K562 (cell line): ENCODE results near the gene FBXW9.

Source experiments
- NFRKB ChIP-seq: fragments of 450-650 bp; IDR thresholded peaks from 2 replicates; pipeline ENCODE4 v1.6.1; 2016; ENCODE audit warnings: low read depth
- YY1 ChIP-seq, 3 experiments: IDR thresholded peaks; 2 replicates each; pipeline ENCODE4 v1.6.1; 2011; ENCODE audit warnings: low read length in 2 of 3, mild to moderate bottlenecking in 2 of 3, moderate library complexity in 2 of 3, borderline replicate concordance in 1 of 3, control low read depth in 1 of 3, low read depth in 1 of 3; ENCODE audit not compliant: insufficient read depth in 3 of 3, insufficient replicate concordance in 2 of 3, control insufficient read depth in 1 of 3, insufficient read length in 1 of 3; ENCODE audit errors: extremely low read depth in 1 of 3
- ZFPM2 ChIP-seq: fragments of 250-450 bp; sonication (Bioruptor Pico); IDR thresholded peaks from 2 replicates; pipeline ENCODE4 v1.5.1; 2022; ENCODE audit warnings: mild to moderate bottlenecking
- TF ChIP-seq, protein P1 (sequence below), 3 experiments: IDR thresholded peaks in 2 of 3; conservative IDR thresholded peaks in 1 of 3; 2 replicates each; pipeline ENCODE4 v1.5.1; 2011 to 2012; ENCODE audit warnings: low read length in 3 of 3, mild to moderate bottlenecking in 3 of 3, control low read depth in 2 of 3, improper control_type of control experiment in 1 of 3, inconsistent platforms in 1 of 3, low read depth in 1 of 3, mixed read lengths in 1 of 3, moderate library complexity in 1 of 3; ENCODE audit not compliant: insufficient read depth in 2 of 3

- no peak for TF ChIP-seq YY1 (IDR thresholded peaks at IDR 0.05; ENCODE audit: borderline replicate concordance in 1 of 3, control insufficient read depth in 1 of 3, extremely low read depth in 1 of 3, insufficient read depth in 3 of 3, insufficient read length in 1 of 3, insufficient replicate concordance in 2 of 3, low read depth in 1 of 3, low read length in 2 of 3)
- TF ChIP-seq ZFPM2 (CRISPR knock-in tag) = no peak
- TF ChIP-seq NFRKB = no peak
- TF ChIP-seq, protein P1, sequence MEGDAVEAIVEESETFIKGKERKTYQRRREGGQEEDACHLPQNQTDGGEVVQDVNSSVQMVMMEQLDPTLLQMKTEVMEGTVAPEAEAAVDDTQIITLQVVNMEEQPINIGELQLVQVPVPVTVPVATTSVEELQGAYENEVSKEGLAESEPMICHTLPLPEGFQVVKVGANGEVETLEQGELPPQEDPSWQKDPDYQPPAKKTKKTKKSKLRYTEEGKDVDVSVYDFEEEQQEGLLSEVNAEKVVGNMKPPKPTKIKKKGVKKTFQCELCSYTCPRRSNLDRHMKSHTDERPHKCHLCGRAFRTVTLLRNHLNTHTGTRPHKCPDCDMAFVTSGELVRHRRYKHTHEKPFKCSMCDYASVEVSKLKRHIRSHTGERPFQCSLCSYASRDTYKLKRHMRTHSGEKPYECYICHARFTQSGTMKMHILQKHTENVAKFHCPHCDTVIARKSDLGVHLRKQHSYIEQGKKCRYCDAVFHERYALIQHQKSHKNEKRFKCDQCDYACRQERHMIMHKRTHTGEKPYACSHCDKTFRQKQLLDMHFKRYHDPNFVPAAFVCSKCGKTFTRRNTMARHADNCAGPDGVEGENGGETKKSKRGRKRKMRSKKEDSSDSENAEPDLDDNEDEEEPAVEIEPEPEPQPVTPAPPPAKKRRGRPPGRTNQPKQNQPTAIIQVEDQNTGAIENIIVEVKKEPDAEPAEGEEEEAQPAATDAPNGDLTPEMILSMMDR (IDR thresholded peaks at IDR 0.05 in 2 of 3, conservative IDR thresholded peaks at IDR 0.05 in 1 of 3; ENCODE audit: insufficient read depth in 2 of 3, low read depth in 1 of 3, low read length in 3 of 3) = no peak
Observed at GRCh38 chr19:12711187-12711586, 14.8 kb upstream of the FBXW9 start.
